ENCODE measurements around the gene TMEM252.

The TMEM252 gene

GRCh38 chr9:68538200-68538599 lies 2.5 kb downstream of the TMEM252 start:
- peaks cover 79% of the 10 kb centered on the region for H3K27me3 ChIP-seq (ENCODE audit: control insufficient read depth, insufficient read depth, low read length)
- H3K27ac ChIP-seq (ENCODE audit: low read depth, low read length), result no peak overlapping the region
- H3K9ac ChIP-seq (ENCODE audit: low read length), result no peak overlapping the region
- H3K4me3 ChIP-seq (ENCODE audit: low read depth, low read length), result no peak overlapping the region
- no peaks in the 10 kb centered on the region for H3K9me3 ChIP-seq (ENCODE audit: control insufficient read depth, insufficient read depth, low read depth, low read length)
- no peaks in the 10 kb centered on the region for H3K36me3 ChIP-seq (ENCODE audit: control insufficient read depth, insufficient read depth, low read length)
- no peaks in the 10 kb centered on the region for H3K4me1 ChIP-seq (ENCODE audit: control insufficient read depth, insufficient read depth, low read length)

- H3K4me3 ChIP-seq (ENCODE audit: low read depth, low read length), result no peak overlapping the region
- H3K27ac ChIP-seq (ENCODE audit: low read depth, low read length), result no peak overlapping the region
- no peaks in the 10 kb centered on the region for H3K9me3 ChIP-seq (ENCODE audit: control insufficient read depth, insufficient read depth, low read depth, low read length)
- H3K27me3 ChIP-seq (ENCODE audit: control insufficient read depth, insufficient read depth, low read length), result peaks cover 74% of the 10 kb centered on the region
- H3K9ac ChIP-seq (ENCODE audit: low read length), result no peak overlapping the region
- no peaks in the 10 kb centered on the region for H3K4me1 ChIP-seq (ENCODE audit: control insufficient read depth, insufficient read depth, low read length)
- no peaks in the 10 kb centered on the region for H3K36me3 ChIP-seq (ENCODE audit: control insufficient read depth, insufficient read depth, low read length)
Observed at GRCh38 chr9:68537616-68537880, 3.1 kb downstream of the TMEM252 start.

- Histone ChIP-seq H3K27ac (ENCODE audit: low read depth, low read length) (no peak overlapping the region), H3K9ac (ENCODE audit: low read length) (no peak overlapping the region), H3K36me3 (ENCODE audit: control insufficient read depth, insufficient read depth, low read length) (no peaks in the 10 kb centered on the region)
Observed at GRCh38 chr9:68536876-68537615, 3.6 kb downstream of the TMEM252 start.

GRCh38 chr9:68533678-68534077 lies 7.0 kb downstream of the TMEM252 start:
- H3K36me3 ChIP-seq (ENCODE audit: control insufficient read depth, insufficient read depth, low read length), result no peaks in the 10 kb centered on the region
- H3K9me3 ChIP-seq (ENCODE audit: control insufficient read depth, insufficient read depth, low read depth, low read length), result no peaks in the 10 kb centered on the region
- H3K27me3 ChIP-seq (ENCODE audit: control insufficient read depth, insufficient read depth, low read length), result peaks cover 76% of the 10 kb centered on the region
- no peak overlapping the region for H3K27ac ChIP-seq (ENCODE audit: low read depth, low read length)
- no peak overlapping the region for H3K9ac ChIP-seq (ENCODE audit: low read length)
- H3K4me3 ChIP-seq (ENCODE audit: low read depth, low read length), result no peak overlapping the region
- no peaks in the 10 kb centered on the region; the same call in 1 of the 2 replicates for H3K4me1 ChIP-seq (ENCODE audit: control insufficient read depth, insufficient read depth, low read length)

More at GRCh38 chr9:68536876-68537615, 3.6 kb downstream of the TMEM252 start:
- Histone ChIP-seq H3K4me1 (ENCODE audit: control insufficient read depth, insufficient read depth, low read length) (no peaks in the 10 kb centered on the region), H3K9me3 (ENCODE audit: control insufficient read depth, insufficient read depth, low read depth, low read length) (no peaks in the 10 kb centered on the region), H3K4me3 (ENCODE audit: low read depth, low read length) (no peak overlapping the region), H3K27me3 (ENCODE audit: control insufficient read depth, insufficient read depth, low read length) (peaks cover 73% of the 10 kb centered on the region)

GRCh38 chr9:68532131-68532530 lies 8.6 kb downstream of the TMEM252 start:
- Histone ChIP-seq H3K9me3 (ENCODE audit: control insufficient read depth, insufficient read depth, low read depth, low read length) (no peaks in the 10 kb centered on the region), H3K9ac (ENCODE audit: low read length) (no peak overlapping the region), H3K4me3 (ENCODE audit: low read depth, low read length) (no peak overlapping the region), H3K36me3 (ENCODE audit: control insufficient read depth, insufficient read depth, low read length) (no peaks in the 10 kb centered on the region), H3K27me3 (ENCODE audit: control insufficient read depth, insufficient read depth, low read length) (peaks cover 79% of the 10 kb centered on the region), H3K4me1 (ENCODE audit: control insufficient read depth, insufficient read depth, low read length) (no peaks in the 10 kb centered on the region; the same call in 1 of the 2 replicates), H3K27ac (ENCODE audit: low read depth, low read length) (no peak overlapping the region)

- Histone ChIP-seq H3K27ac (ENCODE audit: low read depth, low read length) (no peak overlapping the region), H3K9me3 (ENCODE audit: control insufficient read depth, insufficient read depth, low read depth, low read length) (no peaks in the 10 kb centered on the region), H3K27me3 (ENCODE audit: control insufficient read depth, insufficient read depth, low read length) (peaks cover 85% of the 10 kb centered on the region), H3K4me1 (ENCODE audit: control insufficient read depth, insufficient read depth, low read length) (no peaks in the 10 kb centered on the region; the same call in 1 of the 2 replicates), H3K9ac (ENCODE audit: low read length) (no peak overlapping the region), H3K4me3 (ENCODE audit: low read depth, low read length) (no peak overlapping the region), H3K36me3 (ENCODE audit: control insufficient read depth, insufficient read depth, low read length) (no peaks in the 10 kb centered on the region)
Observed at GRCh38 chr9:68530618-68531017, 10.1 kb downstream of the TMEM252 start.

GRCh38 chr9:68523367-68523936 lies 17.2 kb downstream of the TMEM252 start:
- H3K9ac ChIP-seq (ENCODE audit: low read length), result no peak overlapping the region
- H3K9me3 ChIP-seq (ENCODE audit: control insufficient read depth, insufficient read depth, low read depth, low read length), result peaks cover 3% of the 10 kb centered on the region; the same call in 1 of the 2 replicates
- no peak overlapping the region for H3K27ac ChIP-seq (ENCODE audit: low read depth, low read length)
- H3K36me3 ChIP-seq (ENCODE audit: control insufficient read depth, insufficient read depth, low read length), result no peaks in the 10 kb centered on the region
- peaks cover 76% of the 10 kb centered on the region for H3K27me3 ChIP-seq (ENCODE audit: control insufficient read depth, insufficient read depth, low read length)
- H3K4me3 ChIP-seq (ENCODE audit: low read depth, low read length), result no peak overlapping the region
- no peaks in the 10 kb centered on the region for H3K4me1 ChIP-seq (ENCODE audit: control insufficient read depth, insufficient read depth, low read length)

- peaks cover 6% of the 10 kb centered on the region for H3K9me3 ChIP-seq (ENCODE audit: control insufficient read depth, insufficient read depth, low read depth, low read length)
- H3K4me1 ChIP-seq (ENCODE audit: control insufficient read depth, insufficient read depth, low read length), result no peaks in the 10 kb centered on the region
- H3K4me3 ChIP-seq (ENCODE audit: low read depth, low read length), result no peak overlapping the region
- no peaks in the 10 kb centered on the region for H3K36me3 ChIP-seq (ENCODE audit: control insufficient read depth, insufficient read depth, low read length)
- H3K27ac ChIP-seq (ENCODE audit: low read depth, low read length), result no peak overlapping the region
- no peak overlapping the region for H3K9ac ChIP-seq (ENCODE audit: low read length)
- peaks cover 76% of the 10 kb centered on the region for H3K27me3 ChIP-seq (ENCODE audit: control insufficient read depth, insufficient read depth, low read length)
Observed at GRCh38 chr9:68522954-68523353, 17.7 kb downstream of the TMEM252 start.

- no peak overlapping the region for H3K4me3 ChIP-seq (ENCODE audit: low read depth, low read length)
- H3K4me1 ChIP-seq (ENCODE audit: control insufficient read depth, insufficient read depth, low read length), result no peaks in the 10 kb centered on the region
- H3K9ac ChIP-seq (ENCODE audit: low read length), result no peak overlapping the region
- no peak overlapping the region for H3K27ac ChIP-seq (ENCODE audit: low read depth, low read length)
- H3K36me3 ChIP-seq (ENCODE audit: control insufficient read depth, insufficient read depth, low read length), result no peaks in the 10 kb centered on the region
- peaks cover 74% of the 10 kb centered on the region for H3K27me3 ChIP-seq (ENCODE audit: control insufficient read depth, insufficient read depth, low read length)
- peaks cover 8% of the 10 kb centered on the region for H3K9me3 ChIP-seq (ENCODE audit: control insufficient read depth, insufficient read depth, low read depth, low read length)
Observed at GRCh38 chr9:68522131-68522530, 18.6 kb downstream of the TMEM252 start.

GRCh38 chr9:68515326-68516017 lies 25.2 kb downstream of the TMEM252 start:
- H3K4me3 ChIP-seq (ENCODE audit: low read depth, low read length), result no peak overlapping the region
- peaks cover 5% of the 10 kb centered on the region; the same call in 1 of the 2 replicates for H3K4me1 ChIP-seq (ENCODE audit: control insufficient read depth, insufficient read depth, low read length)
- no peak overlapping the region for H3K27ac ChIP-seq (ENCODE audit: low read depth, low read length)
- peaks cover 82% of the 10 kb centered on the region for H3K27me3 ChIP-seq (ENCODE audit: control insufficient read depth, insufficient read depth, low read length)
- H3K36me3 ChIP-seq (ENCODE audit: control insufficient read depth, insufficient read depth, low read length), result no peaks in the 10 kb centered on the region
- peaks cover 8% of the 10 kb centered on the region for H3K9me3 ChIP-seq (ENCODE audit: control insufficient read depth, insufficient read depth, low read depth, low read length)
- H3K9ac ChIP-seq (ENCODE audit: low read length), result no peak overlapping the region

GRCh38 chr9:68513981-68514380 lies 26.7 kb downstream of the TMEM252 start:
- Histone ChIP-seq H3K27me3 (ENCODE audit: control insufficient read depth, insufficient read depth, low read length) (peaks cover 94% of the 10 kb centered on the region), H3K9ac (ENCODE audit: low read length) (no peak overlapping the region), H3K27ac (ENCODE audit: low read depth, low read length) (no peak overlapping the region), H3K4me3 (ENCODE audit: low read depth, low read length) (no peak overlapping the region), H3K4me1 (ENCODE audit: control insufficient read depth, insufficient read depth, low read length) (peaks cover 7% of the 10 kb centered on the region), H3K9me3 (ENCODE audit: control insufficient read depth, insufficient read depth, low read depth, low read length) (peaks cover 8% of the 10 kb centered on the region), H3K36me3 (ENCODE audit: control insufficient read depth, insufficient read depth, low read length) (no peaks in the 10 kb centered on the region)

All from HUES6 (cell line).